IMR-90 (cell line): ENCODE measurements around the gene IL1RAPL1. TPM values are rescaled to one million over a fixed set of nuclear protein-coding genes. Genes with fewer than 3 reads are reported as not detected.

Experiments used
- ATAC-seq: fragments of 200-7000 bp; cut with Tn5 transposase; 2 replicates; pipeline ENCODE4 v1.9.1; 2020; ENCODE audit warnings: low read depth, mild to moderate bottlenecking, moderate library complexity
- BruUV-seq: library from RNA; stranded (reverse); fragments of 400-500 nt; replicated peaks from 2 replicates; lab custom pipeline; 2021; lab: Mats Ljungman, UMichigan
- CTCF ChIA-PET: fragments of 300-600 bp; formaldehyde crosslinking; extraction: SDS; loops from one replicate; lab custom pipeline; 2021; ENCODE audit warnings: antibody characterized with exemption; lab: Yijun Ruan, JAX
- POLR2A ChIA-PET: fragments of 300-600 bp; sonication (Branson Sonifier 250); formaldehyde crosslinking; loops from one replicate; lab custom pipeline; 2022; ENCODE audit warnings: antibody characterized with exemption; ENCODE audit not compliant: unreplicated experiment; lab: Charles Lee
- DNase-seq: peaks from one replicate; pipeline ENCODE4 v3.0.0; 2013
- H2AFZ ChIP-seq: replicated peaks from 2 replicates; pipeline ENCODE3; 2013; ENCODE audit warnings: low read length, mild to moderate bottlenecking; ENCODE audit not compliant: poor library complexity
- H2AK5ac ChIP-seq: 2 replicates; pipeline ENCODE4 v1.6.1; 2013; ENCODE audit warnings: low read depth, low read length, inconsistent platforms
- H2AK9ac ChIP-seq: replicated peaks from 2 replicates; pipeline ENCODE3; 2013; ENCODE audit warnings: mild to moderate bottlenecking, low read depth, low read length, moderate library complexity; ENCODE audit not compliant: poor library complexity
- H2BK120ac ChIP-seq: 2 replicates; pipeline ENCODE4 v1.6.1; 2013; ENCODE audit warnings: low read depth, low read length, inconsistent platforms
- H2BK15ac ChIP-seq: 3 replicates; pipeline ENCODE4 v1.6.1; 2013; ENCODE audit warnings: low read depth, low read length, inconsistent platforms
- H2BK20ac ChIP-seq: 2 replicates; pipeline ENCODE4 v1.6.1; 2013; ENCODE audit warnings: low read depth, mild to moderate bottlenecking, inconsistent platforms, low read length, moderate library complexity
- H2BK5ac ChIP-seq: 2 replicates; pipeline ENCODE4 v1.6.1; 2013; ENCODE audit warnings: mild to moderate bottlenecking, low read depth, low read length, inconsistent platforms; ENCODE audit not compliant: poor library complexity, severe bottlenecking
- H3K14ac ChIP-seq: replicated peaks from 2 replicates; pipeline ENCODE4 v1.6.1; 2013; ENCODE audit warnings: low read depth, low read length, inconsistent platforms
- H3K18ac ChIP-seq: 2 replicates; pipeline ENCODE4 v1.6.1; 2013; ENCODE audit warnings: low read depth, low read length, control low read depth
- H3K23ac ChIP-seq: 2 replicates; pipeline ENCODE4 v1.6.1; 2013; ENCODE audit warnings: low read depth, low read length, inconsistent platforms
- H3K27ac ChIP-seq: 2 replicates; pipeline ENCODE4 v1.5.1; 2013; ENCODE audit warnings: mild to moderate bottlenecking, control low read depth, low read length; ENCODE audit not compliant: insufficient read depth
- H3K27me3 ChIP-seq: 2 replicates; pipeline ENCODE4 v1.6.1; 2013; ENCODE audit warnings: low read length; ENCODE audit not compliant: control insufficient read depth, insufficient read depth
- H3K36me3 ChIP-seq: 2 replicates; pipeline ENCODE4 v1.6.1; 2013; ENCODE audit warnings: low read length, mixed read lengths; ENCODE audit not compliant: control insufficient read depth, insufficient read depth
- H3K4ac ChIP-seq: 2 replicates; pipeline ENCODE4 v1.6.1; 2013; ENCODE audit warnings: low read depth, low read length, inconsistent platforms
- H3K4me1 ChIP-seq: 2 replicates; pipeline ENCODE4 v1.6.1; 2013; ENCODE audit warnings: low read length, mixed read lengths; ENCODE audit not compliant: control insufficient read depth, insufficient read depth
- H3K4me2 ChIP-seq: 2 replicates; pipeline ENCODE4 v1.6.1; 2013; ENCODE audit warnings: low read depth, mild to moderate bottlenecking, control low read depth, low read length, moderate library complexity
- H3K4me3 ChIP-seq: 2 replicates; pipeline ENCODE4 v1.5.1; 2013; ENCODE audit warnings: low read depth, mild to moderate bottlenecking, control low read depth, low read length, moderate library complexity; ENCODE audit not compliant: insufficient read depth
- H3K56ac ChIP-seq: 2 replicates; pipeline ENCODE4 v1.6.1; 2013; ENCODE audit warnings: low read length, inconsistent platforms; ENCODE audit not compliant: insufficient read depth; ENCODE audit errors: extremely low read depth
- H3K79me1 ChIP-seq, 2 experiments: 2 replicates each; pipeline ENCODE4 v1.6.1; 2013; ENCODE audit warnings: low read length in 2 of 2, inconsistent platforms in 1 of 2, low read depth in 1 of 2
- H3K9ac ChIP-seq: 2 replicates; pipeline ENCODE4 v1.6.1; 2013; ENCODE audit warnings: low read depth, low read length, control low read depth
- H3K9me1 ChIP-seq: 2 replicates; pipeline ENCODE4 v1.6.1; 2013; ENCODE audit warnings: low read length, inconsistent platforms; ENCODE audit not compliant: insufficient read depth
- H3K9me3 ChIP-seq: 2 replicates; pipeline ENCODE4 v1.6.1; 2013; ENCODE audit warnings: low read length; ENCODE audit not compliant: control insufficient read depth, insufficient read depth
- H4K20me1 ChIP-seq: 2 replicates; pipeline ENCODE4 v1.6.1; 2013; ENCODE audit warnings: low read length, inconsistent platforms; ENCODE audit not compliant: insufficient read depth
- H4K5ac ChIP-seq: 2 replicates; pipeline ENCODE4 v1.6.1; 2013; ENCODE audit warnings: mild to moderate bottlenecking, low read depth, low read length, control low read depth
- H4K8ac ChIP-seq, 2 experiments: 2 replicates each; pipeline ENCODE4 v1.6.1; 2013; ENCODE audit warnings: low read depth in 2 of 2, low read length in 2 of 2, control low read depth in 1 of 2, inconsistent platforms in 1 of 2
- H4K91ac ChIP-seq: 2 replicates; pipeline ENCODE4 v1.6.1; 2013; ENCODE audit warnings: low read depth, low read length, inconsistent platforms; ENCODE audit not compliant: insufficient read depth
- CEBPB ChIP-seq: IDR thresholded peaks from 2 replicates; pipeline ENCODE4 v1.6.1; 2012; ENCODE audit warnings: low read depth, low read length, improper control_type of control experiment
- CHD1 ChIP-seq: IDR thresholded peaks from 2 replicates; pipeline ENCODE4 v1.6.1; 2012; ENCODE audit warnings: low read depth, low read length, improper control_type of control experiment
- MAZ ChIP-seq: IDR thresholded peaks from 2 replicates; pipeline ENCODE4 v1.6.1; 2012; ENCODE audit warnings: low read depth, mild to moderate bottlenecking, low read length, improper control_type of control experiment, moderate library complexity, borderline replicate concordance
- NFE2L2 ChIP-seq: fragments of 150-350 bp; IDR thresholded peaks from 2 replicates; pipeline ENCODE4 v1.6.1; 2016; ENCODE audit warnings: low read depth, mild to moderate bottlenecking, low read length
- RAD21 ChIP-seq: IDR thresholded peaks from 2 replicates; pipeline ENCODE4 v1.6.1; 2012; ENCODE audit warnings: low read length, improper control_type of control experiment
- RCOR1 ChIP-seq: IDR thresholded peaks from 2 replicates; pipeline ENCODE4 v1.6.1; 2012; ENCODE audit warnings: mild to moderate bottlenecking, low read length, improper control_type of control experiment; ENCODE audit not compliant: insufficient replicate concordance
- SMC3 ChIP-seq: fragments of 150-350 bp; IDR thresholded peaks from 2 replicates; pipeline ENCODE4 v1.6.1; 2016; ENCODE audit warnings: low read depth, mild to moderate bottlenecking, antibody characterized with exemption, low read length, moderate library complexity
- WGBS, 2 experiments: methylation state at CpG; one replicate each; pipeline versions ENCODE4 v1.1.5 to v1.1.7; 2013; ENCODE audit warnings: missing lambda C conversion rate in 2 of 2; ENCODE audit not compliant: insufficient read length in 1 of 2; ENCODE audit errors: extremely low coverage in 2 of 2; 5-methylcytosine and 5-hydroxymethylcytosine counted together
- dilution Hi-C: fragments of 300-500 bp; cut with HindIII; formaldehyde crosslinking; loops from one replicate; pipeline ENCODE4 v1.14.3; 2018; ENCODE audit warnings: low sequenced_read_pairs; ENCODE audit not compliant: unreplicated experiment
- in situ Hi-C: fragments of 300-500 bp; cut with MboI; formaldehyde crosslinking; loops from 3 replicates; pipeline ENCODE4 v1.14.3; 2019; ENCODE audit warnings: low sequenced_read_pairs, inconsistent platforms, mixed read lengths
- intact Hi-C: fragments of 100-400 bp; cut with micrococcal nuclease; formaldehyde crosslinking; loops from 2 replicates; pipeline ENCODE4 v1.10.0; 2022
- polyA plus RNA-seq, 3 experiments: library from polyadenylated mRNA; depleted of rRNA; stranded (reverse); fragments of >200 nt; gene quantifications; 2 replicates each; pipeline ENCODE4 v1.2.3, GENCODE V29; 2012; ENCODE audit warnings: low replicate concordance in 1 of 3
- total RNA-seq: library from RNA; depleted of rRNA; stranded (reverse); fragments of >200 nt; gene quantifications from 2 replicates; pipeline ENCODE4 v1.2.3, GENCODE V29; 2012
- TF ChIP-seq, protein P1 (sequence below): fragments of 150-350 bp; IDR thresholded peaks from 2 replicates; pipeline ENCODE4 v1.6.1; 2016; ENCODE audit warnings: low read depth, mild to moderate bottlenecking, low read length, moderate library complexity, borderline replicate concordance
- TF ChIP-seq, protein P2 (sequence below): conservative IDR thresholded peaks from 2 replicates; pipeline ENCODE4 v1.5.1; 2012; ENCODE audit warnings: mild to moderate bottlenecking, low read depth, low read length, improper control_type of control experiment

Gene IL1RAPL1
- total and polyA plus RNA-seq, 2 of the 4 experiments (the other 2 are of a cell fraction): 1.5 to 9.0 TPM

DNA sequence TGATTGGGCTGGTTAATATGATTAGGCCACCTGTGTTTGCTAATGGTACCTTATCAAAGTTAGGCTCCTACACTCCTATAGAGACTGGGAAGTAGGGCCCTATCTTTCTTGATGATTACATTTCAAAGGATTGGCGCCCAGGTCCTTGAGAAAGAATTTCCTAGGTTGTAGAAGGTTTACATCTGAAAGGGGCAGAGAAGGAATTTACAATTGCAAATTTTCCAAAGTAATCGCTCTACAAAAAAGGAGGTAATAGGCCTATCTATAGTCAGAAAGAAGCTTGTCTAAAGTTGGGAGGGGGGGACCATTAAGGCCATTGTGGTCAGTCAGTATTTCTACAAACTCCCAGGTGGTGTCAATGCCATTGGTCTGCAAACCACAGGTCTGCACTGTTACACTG is 638.4 kb downstream of the IL1RAPL1 start:
- H2AFZ ChIP-seq: no peak overlapping the region
- no peaks in the 10 kb centered on the region for H3K4me1 ChIP-seq
- no peak overlapping the region for H2AK5ac ChIP-seq
- no peaks in the 10 kb centered on the region for H3K9me1 ChIP-seq
- H3K36me3 ChIP-seq: no peaks in the 10 kb centered on the region
- H3K14ac ChIP-seq: no peak overlapping the region
- dilution Hi-C loops: no loop called here
- H2BK120ac ChIP-seq: no peak overlapping the region
- no peak overlapping the region for H3K9ac ChIP-seq
- intact Hi-C loops: no loop called here
- no CpG with 5 or more reads among the region's 2 CpGs for WGBS, 2 experiments
- ATAC-seq (no peak), DNase-seq (no peak)
- no peak overlapping the region for H3K4ac ChIP-seq
- no peak overlapping the region for H2AK9ac ChIP-seq
- H4K8ac ChIP-seq: no peak overlapping the region
- BruUV-seq: no TSS peak
- no peak overlapping the region for H4K5ac ChIP-seq
- no peak overlapping the region for H3K18ac ChIP-seq
- in situ Hi-C loops: no loop called here
- no peak overlapping the region for H3K56ac ChIP-seq
- no peaks in the 10 kb centered on the region for H4K20me1 ChIP-seq
- H2BK15ac ChIP-seq: no peak overlapping the region
- no peaks in the 10 kb centered on the region for H3K27me3 ChIP-seq
- no peaks in the 10 kb centered on the region for H3K9me3 ChIP-seq
- no peaks in the 10 kb centered on the region for H3K79me1 ChIP-seq
- TF ChIP-seq, protein P1, sequence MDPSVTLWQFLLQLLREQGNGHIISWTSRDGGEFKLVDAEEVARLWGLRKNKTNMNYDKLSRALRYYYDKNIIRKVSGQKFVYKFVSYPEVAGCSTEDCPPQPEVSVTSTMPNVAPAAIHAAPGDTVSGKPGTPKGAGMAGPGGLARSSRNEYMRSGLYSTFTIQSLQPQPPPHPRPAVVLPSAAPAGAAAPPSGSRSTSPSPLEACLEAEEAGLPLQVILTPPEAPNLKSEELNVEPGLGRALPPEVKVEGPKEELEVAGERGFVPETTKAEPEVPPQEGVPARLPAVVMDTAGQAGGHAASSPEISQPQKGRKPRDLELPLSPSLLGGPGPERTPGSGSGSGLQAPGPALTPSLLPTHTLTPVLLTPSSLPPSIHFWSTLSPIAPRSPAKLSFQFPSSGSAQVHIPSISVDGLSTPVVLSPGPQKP: no peak
- no peak for TF ChIP-seq RAD21
- no peak for TF ChIP-seq CHD1
- TF ChIP-seq MAZ: no peak
- TF ChIP-seq, protein P2, sequence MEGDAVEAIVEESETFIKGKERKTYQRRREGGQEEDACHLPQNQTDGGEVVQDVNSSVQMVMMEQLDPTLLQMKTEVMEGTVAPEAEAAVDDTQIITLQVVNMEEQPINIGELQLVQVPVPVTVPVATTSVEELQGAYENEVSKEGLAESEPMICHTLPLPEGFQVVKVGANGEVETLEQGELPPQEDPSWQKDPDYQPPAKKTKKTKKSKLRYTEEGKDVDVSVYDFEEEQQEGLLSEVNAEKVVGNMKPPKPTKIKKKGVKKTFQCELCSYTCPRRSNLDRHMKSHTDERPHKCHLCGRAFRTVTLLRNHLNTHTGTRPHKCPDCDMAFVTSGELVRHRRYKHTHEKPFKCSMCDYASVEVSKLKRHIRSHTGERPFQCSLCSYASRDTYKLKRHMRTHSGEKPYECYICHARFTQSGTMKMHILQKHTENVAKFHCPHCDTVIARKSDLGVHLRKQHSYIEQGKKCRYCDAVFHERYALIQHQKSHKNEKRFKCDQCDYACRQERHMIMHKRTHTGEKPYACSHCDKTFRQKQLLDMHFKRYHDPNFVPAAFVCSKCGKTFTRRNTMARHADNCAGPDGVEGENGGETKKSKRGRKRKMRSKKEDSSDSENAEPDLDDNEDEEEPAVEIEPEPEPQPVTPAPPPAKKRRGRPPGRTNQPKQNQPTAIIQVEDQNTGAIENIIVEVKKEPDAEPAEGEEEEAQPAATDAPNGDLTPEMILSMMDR: no peak
- TF ChIP-seq RCOR1: no peak
- no peak for TF ChIP-seq CEBPB
- TF ChIP-seq NFE2L2: no peak
- no peak for TF ChIP-seq SMC3
- ChIA-PET CTCF (no interaction called here), POLR2A (no interaction called here)
- no peak overlapping the region for H3K4me3 ChIP-seq
- H2BK20ac ChIP-seq: no peak overlapping the region
- no peak overlapping the region for H3K23ac ChIP-seq
- no peak overlapping the region for H4K91ac ChIP-seq
- no peak overlapping the region for H2BK5ac ChIP-seq
- no peak overlapping the region for H3K27ac ChIP-seq
- H3K4me2 ChIP-seq: no peak overlapping the region
